Activated CD8-positive, alpha-beta memory T cell treated with anti-CD3 and anti-CD28 coated beads for 4 hours (primary cell): ENCODE measurements around the gene PTCRA.
"Not testable (repeated sequence)": the region's sequence is repeated elsewhere in the genome, so short reads cannot be mapped to it uniquely, and the experiment has no call there.

Experiments used
- DNase-seq, 2 donors: peaks; one replicate each; pipeline ENCODE4 v3.0.0-alpha.2; 2020; ENCODE audit warnings: low read depth in 2 of 2

The PTCRA gene

DNA sequence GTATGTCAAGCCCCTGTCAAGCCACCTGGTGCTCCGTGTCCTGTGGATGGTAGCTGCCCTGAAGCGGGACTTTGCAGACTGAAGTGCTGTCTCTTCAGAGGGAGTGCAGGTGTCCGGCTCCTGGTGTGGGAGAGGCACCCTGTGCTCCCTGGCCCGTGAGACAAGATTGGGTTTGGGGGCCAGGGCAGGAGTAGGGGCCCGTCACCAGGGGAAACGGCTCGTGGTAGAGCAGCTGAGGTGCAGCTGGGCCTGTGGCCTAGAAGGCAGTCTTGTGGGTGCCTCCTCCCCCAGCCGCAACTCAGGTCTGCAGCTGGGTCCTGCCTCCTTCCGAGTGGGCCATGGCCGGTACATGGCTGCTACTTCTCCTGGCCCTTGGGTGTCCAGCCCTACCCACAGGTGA lies at the start of gene PTCRA:
Gene PTCRA (plus strand): TSS at position 322 of the 400 bp plus-strand sequence. CDS start 17 bp downstream, at position 339.
- no peak for DNase-seq

- no peak for DNase-seq
Measured at GRCh38 chr6:42870145-42870936, 45.5 kb upstream of the PTCRA start.

GRCh38 chr6:42871711-42872110 lies 44.1 kb upstream of the PTCRA start:
- DNase-seq, result no peak

DNA sequence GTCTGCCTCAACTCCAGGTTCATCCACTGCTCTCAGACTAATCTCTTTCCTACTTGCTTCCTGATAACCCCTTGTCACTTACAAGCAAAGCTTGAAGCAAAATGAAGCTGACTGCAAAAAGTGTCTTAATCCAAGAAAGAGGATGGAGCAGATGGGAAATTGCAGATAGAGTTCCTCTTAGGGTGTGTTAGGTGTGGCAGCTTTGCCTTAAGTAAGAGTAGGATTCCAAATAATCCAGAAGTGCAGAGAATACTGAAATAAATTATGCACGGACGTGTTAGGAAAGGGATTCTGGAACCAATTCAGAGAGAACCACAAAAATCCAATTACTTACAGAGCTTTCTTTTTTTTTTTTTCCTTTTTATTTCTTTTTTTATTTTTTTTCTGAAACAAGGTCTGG lies 42.5 kb upstream of the PTCRA start:
- DNase-seq, result no peak

DNA sequence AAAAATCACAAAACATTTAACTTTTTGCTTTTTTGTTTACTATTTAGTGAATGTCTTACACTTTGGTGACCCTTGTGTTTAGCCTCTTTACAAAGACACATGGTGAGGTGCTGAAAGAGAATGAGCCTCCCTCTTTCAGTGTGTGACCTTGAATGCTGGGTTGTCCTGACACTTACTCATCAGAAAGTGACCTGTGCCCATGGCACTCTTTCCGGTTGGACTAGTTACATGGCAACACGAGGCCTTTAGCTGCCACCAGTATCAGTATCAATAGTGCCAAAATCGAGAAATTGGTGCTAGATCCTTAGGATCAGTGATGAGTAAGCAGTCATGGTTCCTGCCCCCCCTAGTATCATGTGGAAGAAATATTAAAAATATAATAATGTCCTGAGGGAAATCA lies 38.2 kb upstream of the PTCRA start:
- DNase-seq, result no peak

DNA sequence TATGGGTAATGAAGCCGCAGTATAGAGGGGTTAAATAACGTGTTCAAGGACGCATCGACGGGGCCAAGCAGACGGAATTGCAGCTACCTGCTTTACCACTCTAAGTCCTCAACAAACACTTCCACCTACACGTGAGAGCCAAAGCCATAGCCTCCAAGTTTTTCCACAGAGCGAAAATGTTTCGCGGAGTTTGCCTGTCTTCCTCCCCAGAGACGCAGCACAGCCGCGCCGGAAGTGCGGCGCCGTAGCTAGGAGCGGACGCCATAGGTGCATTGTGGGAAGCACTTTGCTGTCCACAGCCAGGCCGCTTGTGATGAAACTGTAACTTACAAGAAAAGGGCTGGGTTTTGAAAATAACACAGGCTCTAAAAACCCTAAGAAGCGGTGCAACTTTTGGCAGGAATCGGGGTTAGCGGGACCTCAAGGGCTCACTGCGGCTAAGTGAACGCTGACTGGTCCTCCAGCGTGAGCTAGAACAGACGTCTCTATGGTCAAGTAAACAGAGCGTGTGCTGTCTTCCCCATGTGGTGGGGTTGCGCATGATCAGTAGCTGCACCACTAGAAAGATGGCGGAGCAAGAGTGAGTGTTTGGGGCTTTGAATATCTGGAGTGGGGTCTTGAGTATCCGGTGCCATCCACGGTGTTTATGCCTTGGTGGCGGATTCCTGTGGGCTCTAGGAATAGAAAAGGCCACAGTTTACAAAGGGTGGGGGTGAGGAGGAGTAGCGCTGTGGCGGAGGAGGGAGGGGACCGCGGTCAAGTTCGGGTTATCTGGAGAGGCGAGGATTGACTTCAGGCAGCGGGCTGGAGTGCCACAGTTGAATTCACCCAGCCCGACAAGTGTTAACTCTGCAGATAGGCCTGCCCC lies 36.2 kb upstream of the PTCRA start, which contains the start of gene RPL7L1:
Gene RPL7L1 (plus strand): TSS at position 245 of the 868 bp plus-strand sequence. CDS start 295 bp downstream, at position 540.
- peak; percentile 63 to 77 for DNase-seq

DNA sequence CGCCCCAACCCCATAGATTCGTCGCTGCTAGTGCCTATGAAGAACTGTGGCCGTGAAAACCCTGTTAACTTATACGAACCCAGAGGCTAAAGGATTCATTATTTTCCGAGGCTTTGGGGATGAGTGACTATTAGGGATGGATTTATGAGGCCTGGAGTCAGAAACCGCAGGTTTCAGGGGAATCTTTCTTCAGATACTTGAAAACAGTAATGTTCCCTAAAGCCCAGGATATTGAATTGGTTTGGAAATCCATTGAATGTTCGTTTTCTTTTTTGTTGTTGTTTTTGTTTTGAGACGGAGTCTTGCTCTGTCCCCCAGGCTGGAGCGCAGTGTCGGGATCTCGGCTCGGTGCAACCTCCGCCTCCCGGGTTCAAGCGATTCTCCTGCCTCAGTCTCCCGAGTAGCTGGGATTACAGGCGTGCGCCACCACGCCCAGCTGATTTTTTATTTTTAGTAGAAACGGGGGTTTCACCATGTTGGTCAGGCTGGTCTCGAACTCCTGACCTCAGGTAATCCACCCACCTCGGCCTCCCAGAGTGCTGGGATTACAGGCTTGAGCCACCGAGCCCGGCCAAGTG lies 35.5 kb upstream of the PTCRA start:
- DNase-seq, result not testable (repeated sequence)

- DNase-seq, result not testable (repeated sequence)
Measured at GRCh38 chr6:42880871-42881270, 35.0 kb upstream of the PTCRA start.

GRCh38 chr6:42885702-42886101 lies 30.2 kb upstream of the PTCRA start:
- DNase-seq, result no peak

DNA sequence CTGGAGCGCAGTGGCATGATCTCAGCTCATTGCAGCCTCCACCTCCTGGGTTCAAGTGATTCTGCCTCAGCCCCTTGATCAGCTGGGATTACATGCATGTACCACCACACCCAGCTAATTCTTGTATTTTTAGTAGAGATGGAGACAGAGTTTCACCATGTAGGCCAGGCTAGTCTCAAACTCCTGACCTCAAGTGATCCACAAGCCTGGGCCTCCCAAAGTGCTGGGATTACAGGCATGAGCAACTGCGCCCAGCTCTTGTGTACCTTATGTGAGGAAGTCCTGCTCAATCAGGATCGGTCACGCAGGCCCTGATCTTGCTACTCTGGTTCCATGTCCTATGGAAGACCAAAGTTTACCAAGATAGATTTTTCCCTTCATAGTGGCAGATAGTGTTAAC lies 27.7 kb upstream of the PTCRA start:
- DNase-seq, result not testable (repeated sequence)

GRCh38 chr6:42889815-42890214 lies 26.0 kb upstream of the PTCRA start:
- no peak for DNase-seq

DNA sequence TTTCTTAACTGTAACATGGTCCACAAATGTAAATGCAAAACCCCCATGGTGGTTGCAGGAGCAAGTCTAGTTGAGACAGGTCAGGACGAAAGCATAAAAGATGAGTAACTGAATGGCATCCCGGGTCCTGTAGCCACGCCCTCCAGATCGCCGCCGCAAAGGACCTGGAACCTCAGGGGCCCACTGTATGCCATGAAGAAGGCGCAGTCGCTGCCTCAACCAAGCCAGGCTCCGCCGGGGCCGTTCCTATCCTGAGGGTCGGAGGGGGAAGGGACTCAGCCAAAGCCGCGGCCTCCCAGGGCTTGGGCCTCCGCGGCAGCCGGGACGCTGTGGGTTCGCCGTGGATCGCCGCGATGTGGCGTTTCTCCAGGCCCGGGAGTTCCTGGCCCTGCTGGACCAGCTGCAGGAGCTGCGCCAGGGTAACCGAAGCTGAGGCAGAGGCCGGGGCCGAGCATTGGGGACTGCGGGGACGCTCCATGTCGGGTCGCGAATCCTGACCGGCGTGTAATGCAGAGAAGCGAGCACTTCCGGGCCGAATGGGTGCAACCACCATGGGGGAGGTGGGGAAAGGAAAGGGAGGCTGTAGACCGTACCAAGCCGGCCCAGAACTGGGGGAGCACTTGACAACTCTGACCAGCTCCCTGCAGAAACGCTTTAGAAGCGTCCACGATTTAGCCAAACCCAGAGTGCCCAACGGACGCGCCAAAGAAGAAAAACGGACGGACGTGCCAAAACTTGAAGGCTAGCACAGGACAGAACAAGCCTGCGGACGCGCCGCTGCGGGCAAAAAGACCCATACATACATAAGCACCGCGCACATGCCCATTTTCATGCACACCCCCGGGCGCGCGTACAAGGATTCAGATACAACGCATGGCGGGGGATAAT lies 25.3 kb upstream of the PTCRA start:
- peak; percentile 71 to 80 for DNase-seq

DNA sequence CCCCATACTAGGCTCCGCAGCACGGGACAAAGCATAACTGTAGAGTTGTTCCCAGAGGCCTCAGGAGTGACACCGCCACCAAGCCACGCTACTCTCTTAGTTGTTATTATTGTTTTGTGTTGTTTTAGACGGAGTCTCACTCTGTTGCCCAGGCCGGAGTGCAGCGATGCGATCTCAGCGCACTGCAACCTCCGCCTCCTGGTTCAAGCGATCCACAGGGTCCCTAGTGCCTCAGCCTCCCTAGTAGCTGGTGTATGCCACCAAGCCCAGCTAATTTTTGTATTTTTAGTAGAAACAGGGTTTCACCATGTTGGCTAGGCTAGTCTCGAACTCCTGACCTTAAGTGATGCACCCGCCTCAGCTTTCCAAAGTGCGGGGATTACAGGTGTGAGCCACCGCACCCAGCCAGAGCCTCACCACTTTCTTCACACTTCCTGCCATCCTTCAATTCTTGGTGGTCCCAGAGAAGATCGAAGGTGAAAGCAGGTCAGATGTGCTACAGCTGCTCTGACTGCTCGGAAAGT lies 24.6 kb upstream of the PTCRA start:
- DNase-seq, result no peak

GRCh38 chr6:42894041-42894828 lies 21.6 kb upstream of the PTCRA start:
- DNase-seq, result not testable (repeated sequence)

DNA sequence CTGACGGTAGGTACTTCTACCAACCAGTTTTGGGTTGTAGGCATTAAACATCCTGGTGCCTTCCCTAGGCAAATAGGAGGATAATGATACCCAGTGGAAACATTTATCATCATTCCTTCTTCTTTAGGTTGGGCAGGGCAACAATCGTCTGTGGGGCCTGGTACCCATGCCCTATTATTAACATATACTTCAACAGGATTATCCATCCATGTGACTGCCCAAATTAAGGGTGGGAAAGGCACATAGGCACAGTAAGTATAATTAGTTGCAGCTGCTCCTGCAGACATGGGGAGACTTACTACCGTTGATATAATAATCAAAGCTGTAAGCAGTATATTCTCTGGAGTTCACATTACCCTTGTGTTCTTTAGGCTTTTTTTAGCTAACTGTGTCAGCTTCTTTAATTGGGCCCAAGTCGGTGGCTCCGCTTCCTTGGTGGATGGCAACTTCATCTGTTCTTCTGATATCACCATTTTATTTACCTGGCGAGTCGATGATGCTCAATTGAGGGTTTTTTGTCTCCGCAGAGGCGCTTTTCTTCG lies 19.6 kb upstream of the PTCRA start:
- no peak for DNase-seq

DNA sequence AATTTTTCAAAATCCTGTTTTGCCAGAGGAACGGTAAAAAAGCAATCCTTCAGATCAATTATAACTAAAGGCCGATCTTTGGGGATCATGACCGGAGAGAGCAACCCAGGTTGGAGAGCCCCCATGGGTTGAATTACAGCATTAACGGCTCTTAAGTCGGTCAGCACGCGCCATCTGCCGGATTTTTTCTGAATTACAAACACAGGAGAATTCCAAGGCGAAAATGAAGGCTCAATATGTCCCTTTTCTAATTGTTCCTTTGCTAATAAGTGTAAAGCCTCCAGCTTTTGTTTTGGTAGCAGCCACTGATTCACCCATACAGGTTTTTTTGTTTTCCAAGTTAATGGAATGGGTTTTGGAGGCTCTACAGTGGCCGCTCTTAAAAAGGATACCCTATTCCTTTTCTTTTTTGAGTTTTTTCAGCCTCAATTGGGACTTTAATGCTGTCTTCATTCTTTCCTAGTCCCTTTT lies 16.9 kb upstream of the PTCRA start:
- DNase-seq, result peak; percentile 56 to 57

- DNase-seq, result no peak
Measured at GRCh38 chr6:42899871-42900270, 16.0 kb upstream of the PTCRA start.

GRCh38 chr6:42901538-42901957 lies 14.3 kb upstream of the PTCRA start:
- peak in 1 of 2 donors; percentile 42 for DNase-seq

- DNase-seq, result not testable (repeated sequence)
Measured at GRCh38 chr6:42902429-42903263, 13.2 kb upstream of the PTCRA start.
